C4-2B (cell line): Measurements from ENCODE around the gene C10orf88.

Source experiments
- H3K27ac ChIP-seq: fragments of 450-650 bp; 2 replicates; pipeline ENCODE4 v1.5.1; 2017
- ZFX ChIP-seq: fragments of 450-650 bp; IDR thresholded peaks from 2 replicates; pipeline ENCODE4 v1.6.1; 2017
- TF ChIP-seq, protein P1 (sequence below): fragments of 450-650 bp; conservative IDR thresholded peaks from 2 replicates; pipeline ENCODE4 v1.5.1; 2017; ENCODE audit warnings: mild to moderate bottlenecking

C10orf88 gene

DNA sequence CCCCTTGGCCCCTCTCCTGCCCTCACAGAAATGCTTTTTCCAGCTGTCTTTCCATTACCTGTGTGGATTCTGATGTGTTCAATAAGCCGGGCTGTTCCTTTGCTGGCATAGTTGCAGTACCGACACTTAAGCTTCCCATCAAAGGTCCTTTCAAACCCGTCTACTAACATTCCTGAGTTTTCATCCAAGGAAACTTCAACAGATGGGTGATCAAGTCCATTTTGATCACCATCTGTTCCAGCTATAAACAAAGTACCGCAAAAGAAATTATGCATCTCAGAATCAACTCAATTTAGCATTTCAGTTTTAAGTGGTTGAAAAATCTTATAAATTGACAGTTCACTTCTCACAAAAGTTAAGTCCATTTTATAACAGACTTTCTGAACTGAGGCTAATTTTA is 41.9 kb upstream of the C10orf88 start:
- no peak for TF ChIP-seq ZFX
- TF ChIP-seq, protein P1, sequence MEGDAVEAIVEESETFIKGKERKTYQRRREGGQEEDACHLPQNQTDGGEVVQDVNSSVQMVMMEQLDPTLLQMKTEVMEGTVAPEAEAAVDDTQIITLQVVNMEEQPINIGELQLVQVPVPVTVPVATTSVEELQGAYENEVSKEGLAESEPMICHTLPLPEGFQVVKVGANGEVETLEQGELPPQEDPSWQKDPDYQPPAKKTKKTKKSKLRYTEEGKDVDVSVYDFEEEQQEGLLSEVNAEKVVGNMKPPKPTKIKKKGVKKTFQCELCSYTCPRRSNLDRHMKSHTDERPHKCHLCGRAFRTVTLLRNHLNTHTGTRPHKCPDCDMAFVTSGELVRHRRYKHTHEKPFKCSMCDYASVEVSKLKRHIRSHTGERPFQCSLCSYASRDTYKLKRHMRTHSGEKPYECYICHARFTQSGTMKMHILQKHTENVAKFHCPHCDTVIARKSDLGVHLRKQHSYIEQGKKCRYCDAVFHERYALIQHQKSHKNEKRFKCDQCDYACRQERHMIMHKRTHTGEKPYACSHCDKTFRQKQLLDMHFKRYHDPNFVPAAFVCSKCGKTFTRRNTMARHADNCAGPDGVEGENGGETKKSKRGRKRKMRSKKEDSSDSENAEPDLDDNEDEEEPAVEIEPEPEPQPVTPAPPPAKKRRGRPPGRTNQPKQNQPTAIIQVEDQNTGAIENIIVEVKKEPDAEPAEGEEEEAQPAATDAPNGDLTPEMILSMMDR: no peak
- H3K27ac ChIP-seq: no peak overlapping the region

DNA sequence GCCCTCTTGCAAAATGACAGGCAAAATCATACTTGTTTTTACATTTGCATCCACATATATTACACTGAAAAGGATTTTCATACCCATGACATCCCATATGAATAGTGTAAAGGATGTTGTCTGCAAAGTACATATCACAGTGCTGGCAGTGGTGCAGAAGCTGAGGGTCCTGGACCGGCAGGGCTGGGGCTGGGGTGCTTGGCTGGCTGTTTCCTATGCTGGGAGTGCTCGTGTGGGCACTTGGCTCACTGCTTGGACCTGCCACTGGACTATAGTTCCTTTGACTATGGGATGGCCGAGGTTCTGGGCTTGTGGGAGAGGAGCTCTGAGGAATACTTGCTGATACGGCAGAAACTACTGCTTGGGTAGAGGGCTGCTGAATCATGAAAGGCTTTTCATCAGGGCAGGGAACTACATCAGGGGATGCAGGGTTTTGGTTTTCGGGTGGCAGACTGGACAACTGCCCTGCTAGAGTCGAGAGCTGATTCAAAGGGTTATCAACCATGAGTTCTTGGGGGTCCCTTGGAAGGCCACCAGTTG is 39.8 kb upstream of the C10orf88 start:
- no peak for TF ChIP-seq ZFX
- TF ChIP-seq, protein P1: no peak
- H3K27ac ChIP-seq: no peak overlapping the region

DNA sequence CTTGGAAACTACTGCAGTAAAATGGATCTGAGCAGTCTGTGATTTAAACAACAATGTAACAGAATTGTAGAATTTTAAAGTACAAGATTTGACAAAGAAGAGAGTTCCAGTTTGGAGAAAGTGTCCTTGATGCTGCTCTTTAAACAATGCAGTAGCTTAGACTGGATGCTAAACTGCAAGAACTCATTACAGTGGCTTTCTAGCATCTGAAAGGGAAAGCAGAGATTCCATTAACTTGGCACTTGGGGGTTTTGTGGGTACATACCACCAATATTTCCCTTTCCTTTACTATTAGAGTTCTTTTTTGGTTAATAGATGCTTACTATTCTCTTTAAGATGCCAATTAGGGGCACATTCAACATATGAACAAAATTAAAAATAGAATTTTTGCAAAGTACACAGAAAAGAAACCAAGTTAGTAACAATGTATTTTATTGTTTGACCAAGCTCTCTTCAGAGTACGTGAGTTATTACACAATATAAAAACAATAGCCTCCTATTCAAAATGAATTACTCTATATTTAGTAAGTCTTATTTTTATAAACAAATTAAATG is 38.1 kb upstream of the C10orf88 start:
- TF ChIP-seq ZFX: no peak
- TF ChIP-seq, protein P1: no peak
- H3K27ac ChIP-seq: no peak overlapping the region

DNA sequence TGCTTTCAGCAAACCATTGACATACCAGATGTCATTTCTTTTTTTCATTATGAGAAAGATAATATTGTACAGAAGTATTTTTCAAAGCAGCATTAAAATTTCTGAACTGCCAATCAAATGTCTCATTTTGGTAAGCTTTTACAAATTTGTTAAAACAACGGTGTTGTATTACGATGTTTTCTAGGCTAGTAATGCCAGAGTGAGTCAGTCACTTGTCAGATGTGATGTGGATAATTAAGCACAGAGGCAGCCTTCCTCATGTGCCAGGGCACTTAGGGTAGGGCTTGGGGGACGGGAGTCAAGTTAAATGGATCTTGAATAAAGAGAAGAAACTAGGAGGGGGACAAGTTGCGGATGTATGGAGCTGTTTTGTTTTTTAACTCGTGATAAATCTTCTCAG is 36.3 kb upstream of the C10orf88 start:
- TF ChIP-seq ZFX: no peak
- TF ChIP-seq, protein P1: no peak
- H3K27ac ChIP-seq: no peak overlapping the region

DNA sequence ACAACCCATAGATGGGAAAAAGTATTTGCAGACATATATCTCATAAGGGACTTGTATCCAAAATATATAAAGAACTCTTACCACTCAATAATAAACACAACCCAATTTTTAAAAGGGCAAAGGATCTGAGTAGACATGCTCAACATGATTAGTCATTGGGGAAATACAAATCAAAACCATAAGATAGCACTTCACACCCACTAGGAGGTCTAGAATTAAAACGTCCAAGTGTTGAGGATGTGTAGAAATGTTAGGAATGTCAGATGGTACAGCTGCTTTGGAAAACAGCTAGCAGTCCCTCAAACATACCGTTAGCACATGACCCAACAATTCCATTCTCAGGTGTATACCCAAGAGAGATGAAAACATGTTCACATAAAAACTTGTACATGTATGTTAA is 34.5 kb upstream of the C10orf88 start:
- no peak overlapping the region for H3K27ac ChIP-seq
- TF ChIP-seq, protein P1: no peak
- TF ChIP-seq ZFX: no peak

DNA sequence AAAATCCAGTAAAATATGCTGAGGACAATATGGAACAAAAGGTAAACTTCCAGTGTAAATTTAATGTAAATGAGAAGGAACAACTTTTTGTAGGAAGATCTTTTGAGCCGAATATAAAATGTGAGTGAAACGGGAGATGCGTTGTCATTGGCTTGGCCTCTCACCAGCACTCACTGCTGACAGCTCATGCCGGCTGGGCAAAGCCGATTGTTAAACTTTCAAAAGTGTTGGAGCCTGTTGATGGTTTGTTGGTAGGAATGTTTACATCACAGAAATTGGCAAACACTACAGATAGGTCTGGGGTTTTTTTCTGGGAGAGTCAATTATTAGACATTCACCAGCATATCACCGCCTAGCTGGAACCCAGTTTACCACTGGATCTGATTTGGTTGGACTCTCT is 32.3 kb upstream of the C10orf88 start:
- H3K27ac ChIP-seq: no peak overlapping the region
- TF ChIP-seq, protein P1: no peak
- TF ChIP-seq ZFX: no peak

DNA sequence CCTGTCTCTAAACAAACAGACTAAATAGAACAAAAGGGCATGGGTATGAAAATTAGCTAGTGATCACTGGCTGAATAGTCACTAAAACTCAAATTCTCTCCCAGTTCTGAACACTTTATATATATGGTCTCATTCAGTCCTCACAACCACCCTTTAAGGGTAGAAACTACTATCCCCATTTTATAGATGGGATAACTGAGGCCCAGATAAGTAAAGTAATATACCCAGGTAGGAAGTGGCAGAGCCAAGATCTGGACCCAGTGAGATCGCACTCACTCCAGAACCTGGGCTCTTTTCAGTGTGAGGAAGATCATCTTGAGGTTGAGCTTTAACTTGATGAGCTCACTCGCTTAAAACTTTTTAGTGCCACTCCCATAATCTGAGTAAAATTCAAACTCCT is 30.7 kb upstream of the C10orf88 start:
- H3K27ac ChIP-seq: no peak overlapping the region
- no peak for TF ChIP-seq ZFX
- TF ChIP-seq, protein P1: no peak
